ENCODE measurements around the gene IFNE.

IFNE gene

DNA sequence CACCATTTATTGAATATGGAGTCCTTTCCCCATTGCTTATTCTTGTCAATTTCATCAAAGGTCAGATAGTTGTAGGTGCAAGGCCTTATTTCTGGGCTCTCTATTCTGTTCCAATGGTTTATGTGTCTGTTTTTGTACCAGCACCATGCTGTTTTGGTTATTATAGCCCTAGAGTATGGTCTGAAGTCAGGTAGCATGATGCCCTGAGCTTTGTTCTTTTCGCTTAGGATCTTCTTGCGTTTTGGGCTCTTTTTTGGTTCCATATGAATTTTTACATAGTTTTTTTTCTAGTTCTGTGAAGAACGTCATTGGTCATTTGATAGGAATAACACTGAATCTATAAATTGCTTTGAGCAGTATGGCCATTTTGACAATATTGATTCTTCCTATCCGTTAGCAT, 40.2 kb upstream of the IFNE start:
- TF ChIP-seq, protein P1, sequence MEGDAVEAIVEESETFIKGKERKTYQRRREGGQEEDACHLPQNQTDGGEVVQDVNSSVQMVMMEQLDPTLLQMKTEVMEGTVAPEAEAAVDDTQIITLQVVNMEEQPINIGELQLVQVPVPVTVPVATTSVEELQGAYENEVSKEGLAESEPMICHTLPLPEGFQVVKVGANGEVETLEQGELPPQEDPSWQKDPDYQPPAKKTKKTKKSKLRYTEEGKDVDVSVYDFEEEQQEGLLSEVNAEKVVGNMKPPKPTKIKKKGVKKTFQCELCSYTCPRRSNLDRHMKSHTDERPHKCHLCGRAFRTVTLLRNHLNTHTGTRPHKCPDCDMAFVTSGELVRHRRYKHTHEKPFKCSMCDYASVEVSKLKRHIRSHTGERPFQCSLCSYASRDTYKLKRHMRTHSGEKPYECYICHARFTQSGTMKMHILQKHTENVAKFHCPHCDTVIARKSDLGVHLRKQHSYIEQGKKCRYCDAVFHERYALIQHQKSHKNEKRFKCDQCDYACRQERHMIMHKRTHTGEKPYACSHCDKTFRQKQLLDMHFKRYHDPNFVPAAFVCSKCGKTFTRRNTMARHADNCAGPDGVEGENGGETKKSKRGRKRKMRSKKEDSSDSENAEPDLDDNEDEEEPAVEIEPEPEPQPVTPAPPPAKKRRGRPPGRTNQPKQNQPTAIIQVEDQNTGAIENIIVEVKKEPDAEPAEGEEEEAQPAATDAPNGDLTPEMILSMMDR (conservative IDR thresholded peaks at IDR 0.05; ENCODE audit: low read depth, low read length), result no peak
- no peak overlapping the region for H3K4me3 ChIP-seq (ENCODE audit: low read depth, low read length)
- DNase-seq (ENCODE audit: low read depth), result no peak

- no peak for DNase-seq (ENCODE audit: low read depth)
- H3K4me3 ChIP-seq (ENCODE audit: low read depth, low read length), result no peak overlapping the region
- TF ChIP-seq, protein P1 (conservative IDR thresholded peaks at IDR 0.05; ENCODE audit: low read depth, low read length), result no peak
Observed at GRCh38 chr9:21521448-21521847, 39.3 kb upstream of the IFNE start.

GRCh38 chr9:21520501-21521228, 38.6 kb upstream of the IFNE start:
- no peak for DNase-seq (ENCODE audit: low read depth)
- TF ChIP-seq, protein P1 (conservative IDR thresholded peaks at IDR 0.05; ENCODE audit: low read depth, low read length), result no peak
- no peak overlapping the region for H3K4me3 ChIP-seq (ENCODE audit: low read depth, low read length)

DNA sequence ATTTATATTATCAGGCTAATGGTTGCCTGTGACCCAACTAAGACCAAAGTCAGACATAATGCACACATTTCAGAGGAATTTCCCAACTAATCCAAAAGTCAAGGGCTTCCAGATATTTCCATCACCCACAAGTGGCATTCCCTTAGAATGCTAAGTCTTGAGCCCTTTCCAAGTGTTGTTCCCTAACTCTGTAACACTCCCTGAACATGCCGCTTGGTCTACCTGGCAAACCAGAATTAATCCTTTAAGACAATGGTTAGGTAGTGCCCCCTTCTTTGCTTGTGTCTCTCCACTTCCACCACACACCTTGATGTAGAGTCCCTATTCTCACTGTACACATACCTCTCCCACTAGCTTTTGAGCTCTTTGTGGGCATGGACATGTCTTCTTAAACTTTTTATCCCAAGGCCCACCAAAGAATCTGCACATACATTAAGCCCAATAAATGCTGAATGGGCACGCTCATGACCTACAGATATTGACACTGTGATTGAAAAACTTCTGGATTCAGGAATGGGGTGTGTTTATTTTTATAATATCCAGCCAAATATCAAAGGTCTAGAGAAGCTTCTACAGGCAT, 37.8 kb upstream of the IFNE start:
- H3K4me3 ChIP-seq (ENCODE audit: low read depth, low read length), result no peak overlapping the region
- no peak for DNase-seq (ENCODE audit: low read depth)
- TF ChIP-seq, protein P1 (conservative IDR thresholded peaks at IDR 0.05; ENCODE audit: low read depth, low read length), result no peak

DNA sequence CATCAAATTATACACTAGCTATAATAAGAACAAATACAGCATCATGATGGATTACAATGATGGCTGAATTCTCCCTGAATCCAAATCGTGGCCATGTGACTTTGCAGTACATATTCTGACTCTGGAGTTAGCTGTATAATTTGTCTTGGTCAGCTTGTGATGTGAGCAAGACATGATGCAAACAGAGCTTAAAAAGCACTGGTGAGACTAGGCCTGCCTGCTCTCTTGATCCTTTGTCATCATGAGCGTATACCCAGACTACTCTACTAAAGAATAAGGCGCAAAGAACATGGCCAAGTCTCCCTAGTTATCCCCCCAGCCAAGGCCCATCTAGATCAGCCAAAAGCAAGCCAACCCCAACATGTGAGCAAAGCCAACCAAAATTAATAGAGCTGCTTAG, 34.7 kb upstream of the IFNE start:
- DNase-seq (ENCODE audit: low read depth), result no peak
- no peak overlapping the region for H3K4me3 ChIP-seq (ENCODE audit: low read depth, low read length)
- TF ChIP-seq, protein P1 (conservative IDR thresholded peaks at IDR 0.05; ENCODE audit: low read depth, low read length), result no peak

DNA sequence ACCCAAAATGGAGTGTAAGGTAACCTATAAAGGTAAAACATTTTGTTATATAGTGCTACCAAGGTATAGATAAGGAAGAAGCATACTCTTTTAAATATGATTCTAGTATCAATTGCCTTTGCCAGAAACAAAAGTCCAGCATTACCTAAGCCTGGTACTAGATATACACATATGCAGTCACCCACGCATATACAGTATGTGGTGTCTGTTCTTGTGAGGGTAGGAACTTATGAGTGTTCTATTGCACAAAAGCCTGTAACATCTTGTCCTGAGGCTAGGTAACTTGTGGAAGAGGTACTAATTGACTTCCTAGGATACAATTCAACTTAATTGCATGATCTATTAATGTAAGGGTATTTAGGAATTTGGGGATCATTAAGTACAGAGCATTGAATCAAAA, 31.3 kb upstream of the IFNE start:
- peak; percentile 12 for DNase-seq (ENCODE audit: low read depth)
- H3K4me3 ChIP-seq (ENCODE audit: low read depth, low read length), result no peak overlapping the region
- TF ChIP-seq, protein P1 (conservative IDR thresholded peaks at IDR 0.05; ENCODE audit: low read depth, low read length), result no peak

DNA sequence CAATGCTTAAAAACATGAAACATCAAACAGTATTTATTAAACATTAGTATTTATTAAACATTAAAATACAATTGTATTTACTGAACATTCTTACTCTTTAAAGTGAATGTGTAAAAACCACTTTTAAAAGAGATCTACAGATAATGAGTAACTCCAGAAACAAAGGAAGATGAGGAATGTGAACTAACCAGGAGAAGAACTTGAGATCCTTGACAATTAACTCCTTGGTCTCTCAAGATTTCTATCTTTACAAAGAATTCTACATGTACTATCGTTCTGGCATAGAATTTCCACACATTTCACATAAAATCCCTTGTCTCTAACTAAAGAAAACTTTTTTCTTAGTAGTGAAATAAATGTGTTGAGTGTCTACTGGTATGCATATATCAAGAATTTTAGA, 28.7 kb upstream of the IFNE start:
- no peak overlapping the region for H3K4me3 ChIP-seq (ENCODE audit: low read depth, low read length)
- DNase-seq (ENCODE audit: low read depth), result no peak
- TF ChIP-seq, protein P1 (conservative IDR thresholded peaks at IDR 0.05; ENCODE audit: low read depth, low read length), result no peak
